Measurements from ENCODE around the gene HIPK2.

DNA sequence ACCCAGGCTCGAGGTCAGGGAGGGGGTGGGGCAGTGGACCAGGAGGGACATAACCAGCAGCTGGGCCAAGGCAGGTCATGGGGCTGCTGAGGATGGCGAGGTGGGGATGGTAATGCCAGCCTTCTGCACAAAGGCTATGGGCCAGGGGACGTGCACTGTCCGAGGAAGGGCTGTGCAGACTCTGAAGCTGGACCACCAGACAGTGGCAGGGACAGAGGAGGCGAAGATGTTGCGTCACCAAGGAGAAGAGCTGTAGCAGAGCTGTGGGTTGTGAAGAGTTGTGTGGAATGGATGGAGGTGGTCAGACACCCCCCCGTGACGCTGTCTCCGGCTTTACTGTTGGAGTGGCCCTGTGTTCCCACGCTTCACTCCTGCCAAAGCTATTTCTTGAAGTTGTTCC, 252.6 kb downstream of the HIPK2 start:
- TF ChIP-seq, protein P1, sequence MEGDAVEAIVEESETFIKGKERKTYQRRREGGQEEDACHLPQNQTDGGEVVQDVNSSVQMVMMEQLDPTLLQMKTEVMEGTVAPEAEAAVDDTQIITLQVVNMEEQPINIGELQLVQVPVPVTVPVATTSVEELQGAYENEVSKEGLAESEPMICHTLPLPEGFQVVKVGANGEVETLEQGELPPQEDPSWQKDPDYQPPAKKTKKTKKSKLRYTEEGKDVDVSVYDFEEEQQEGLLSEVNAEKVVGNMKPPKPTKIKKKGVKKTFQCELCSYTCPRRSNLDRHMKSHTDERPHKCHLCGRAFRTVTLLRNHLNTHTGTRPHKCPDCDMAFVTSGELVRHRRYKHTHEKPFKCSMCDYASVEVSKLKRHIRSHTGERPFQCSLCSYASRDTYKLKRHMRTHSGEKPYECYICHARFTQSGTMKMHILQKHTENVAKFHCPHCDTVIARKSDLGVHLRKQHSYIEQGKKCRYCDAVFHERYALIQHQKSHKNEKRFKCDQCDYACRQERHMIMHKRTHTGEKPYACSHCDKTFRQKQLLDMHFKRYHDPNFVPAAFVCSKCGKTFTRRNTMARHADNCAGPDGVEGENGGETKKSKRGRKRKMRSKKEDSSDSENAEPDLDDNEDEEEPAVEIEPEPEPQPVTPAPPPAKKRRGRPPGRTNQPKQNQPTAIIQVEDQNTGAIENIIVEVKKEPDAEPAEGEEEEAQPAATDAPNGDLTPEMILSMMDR (IDR thresholded peaks at IDR 0.05), result no peak
- TF ChIP-seq POLR2A (IDR thresholded peaks at IDR 0.05), result no peak

Measured in body of pancreas (tissue), 4 donors.